Fibroblast of mammary gland (primary cell): Measurements from ENCODE around the gene FAM53A.

Experiments used
- DNase-seq: peaks from one replicate; pipeline ENCODE4 v3.0.0-alpha.2; 2010; ENCODE audit warnings: low read depth
- H3K4me3 ChIP-seq: 2 replicates; pipeline ENCODE4 v1.5.1; 2011; ENCODE audit warnings: low read depth, mild to moderate bottlenecking, low read length, moderate library complexity; ENCODE audit not compliant: control insufficient read depth
- CTCF ChIP-seq: conservative IDR thresholded peaks from 2 replicates; pipeline ENCODE4 v1.5.1; 2011; ENCODE audit warnings: low read depth, low read length, inconsistent platforms; ENCODE audit not compliant: control insufficient read depth, insufficient read depth

Gene FAM53A

GRCh38 chr4:1721666-1722550, 37.8 kb upstream of the FAM53A start:
- DNase-seq, result no peak
- TF ChIP-seq CTCF, result no peak
- H3K4me3 ChIP-seq, result peak overlapping the region; percentile 75

GRCh38 chr4:1721003-1721665, 37.0 kb upstream of the FAM53A start, which contains the start of the genes TACC3 and TMEM129:
Gene TACC3 (plus strand): TSS chr4:1721521. CDS start chr4:1723422, 1,901 bp downstream.
Gene TMEM129 (minus strand): TSS chr4:1721323. CDS start chr4:1720837, 486 bp downstream.
- TF ChIP-seq CTCF, result no peak
- peak within 1 kb of the TSS; percentile 75 for H3K4me3 ChIP-seq
- DNase-seq, result peak; percentile 84

- H3K4me3 ChIP-seq, result peak overlapping the region; percentile 67
- DNase-seq, result peak; percentile 29
- no peak for TF ChIP-seq CTCF
Measured at GRCh38 chr4:1720163-1720983, 36.3 kb upstream of the FAM53A start.

- DNase-seq, result no peak
- H3K4me3 ChIP-seq, result no peak overlapping the region
- no peak for TF ChIP-seq CTCF
Measured at GRCh38 chr4:1718095-1718850, 34.2 kb upstream of the FAM53A start.

GRCh38 chr4:1717129-1718094, 33.3 kb upstream of the FAM53A start:
- TF ChIP-seq CTCF, result no peak
- no peak overlapping the region for H3K4me3 ChIP-seq

More at GRCh38 chr4:1717129-1718094, 33.3 kb upstream of the FAM53A start:
- no peak for DNase-seq
